ENCODE measurements around the gene UTS2. TPM values are rescaled to one million over a fixed set of nuclear protein-coding genes. Genes with fewer than 3 reads are reported as not detected.

Gene UTS2
- total RNA-seq, 1 donor from 2014 or later: not detected

- H3K36me3 ChIP-seq (ENCODE audit: control insufficient read depth, insufficient read depth, low read length): peaks cover 2% of the 10 kb centered on the region
- no peak for TF ChIP-seq CTCF (IDR thresholded peaks at IDR 0.05; ENCODE audit: insufficient read depth, low read length, severe bottlenecking)
- DNase-seq (ENCODE audit: low read depth) (no peak), FAIRE-seq (no peak)
- H3K27me3 ChIP-seq (ENCODE audit: control insufficient read depth, insufficient read depth, low read length): no peaks in the 10 kb centered on the region
- no peak overlapping the region for H3K4me3 ChIP-seq (ENCODE audit: low read depth, low read length)
These were observed 43.1 kb downstream of the UTS2 start for GRCh38 chr1:7809742-7810141.

GRCh38 chr1:7808253-7808844 is 44.5 kb downstream of the UTS2 start:
- DNase-seq (ENCODE audit: low read depth) (peak; percentile 60), FAIRE-seq (no peak)
- no peaks in the 10 kb centered on the region for H3K27me3 ChIP-seq (ENCODE audit: control insufficient read depth, insufficient read depth, low read length)
- TF ChIP-seq CTCF (IDR thresholded peaks at IDR 0.05; ENCODE audit: insufficient read depth, low read length, severe bottlenecking): peak; percentile 27
- no peak overlapping the region for H3K4me3 ChIP-seq (ENCODE audit: low read depth, low read length)
- H3K36me3 ChIP-seq (ENCODE audit: control insufficient read depth, insufficient read depth, low read length): peaks cover 2% of the 10 kb centered on the region

GRCh38 chr1:7805460-7805859 is 47.4 kb downstream of the UTS2 start:
- peaks cover 2% of the 10 kb centered on the region for H3K36me3 ChIP-seq (ENCODE audit: control insufficient read depth, insufficient read depth, low read length)
- DNase-seq (ENCODE audit: low read depth) (no peak), FAIRE-seq (no peak)
- no peak overlapping the region for H3K4me3 ChIP-seq (ENCODE audit: low read depth, low read length)
- no peaks in the 10 kb centered on the region for H3K27me3 ChIP-seq (ENCODE audit: control insufficient read depth, insufficient read depth, low read length)
- no peak for TF ChIP-seq CTCF (IDR thresholded peaks at IDR 0.05; ENCODE audit: insufficient read depth, low read length, severe bottlenecking)

Other genes starting within 250 kb of the UTS2 start
- gene VAMP3, start 81.8 kb downstream of the UTS2 start, total RNA-seq: 50.2 and 51.3 TPM in 2 replicates
- 4.5 and 6.8 TPM in 2 replicates for gene PER3, start 68.8 kb downstream of the UTS2 start, total RNA-seq
- gene TNFRSF9, start 87.8 kb upstream of the UTS2 start, total RNA-seq: 0.53 and 6.1 TPM in 2 replicates
- gene PARK7, start 108.6 kb upstream of the UTS2 start, total RNA-seq: 287 and 307 TPM in 2 replicates
- gene ERRFI1, start 173.2 kb upstream of the UTS2 start, total RNA-seq: 126 and 175 TPM in 2 replicates